H9 (cell line): ENCODE data around the gene BPIFB6. TPM values are rescaled to one million over a fixed set of nuclear protein-coding genes. Genes with fewer than 3 reads are reported as not detected.

Experiments used
- DNase-seq: peaks from one replicate; pipeline ENCODE4 v3.0.0-alpha.2; 2017
- H2AFZ ChIP-seq: one replicate; pipeline ENCODE4 v1.6.1; 2013; ENCODE audit warnings: mild to moderate bottlenecking, low read length, control low read depth, moderate library complexity
- H2AK5ac ChIP-seq: 2 replicates; pipeline ENCODE4 v1.6.1; 2013; ENCODE audit warnings: low read length, control low read depth, mixed read lengths; ENCODE audit not compliant: insufficient read length
- H2BK120ac ChIP-seq: one replicate; pipeline ENCODE4 v1.6.1; 2013; ENCODE audit warnings: low read depth, mild to moderate bottlenecking, low read length, control low read depth, inconsistent platforms; ENCODE audit not compliant: poor library complexity, severe bottlenecking
- H2BK12ac ChIP-seq: 2 replicates; pipeline ENCODE4 v1.6.1; 2013; ENCODE audit warnings: low read length, control low read depth, mixed read lengths, low read depth; ENCODE audit not compliant: insufficient read length
- H2BK15ac ChIP-seq: 2 replicates; pipeline ENCODE4 v1.6.1; 2013; ENCODE audit warnings: low read depth, low read length, control low read depth
- H2BK20ac ChIP-seq: one replicate; pipeline ENCODE4 v1.6.1; 2013; ENCODE audit warnings: low read depth, mild to moderate bottlenecking, low read length, control low read depth, inconsistent platforms; ENCODE audit not compliant: poor library complexity, severe bottlenecking
- H2BK5ac ChIP-seq: 2 replicates; pipeline ENCODE4 v1.6.1; 2013; ENCODE audit warnings: low read length, control low read depth, mixed read lengths; ENCODE audit not compliant: insufficient read length
- H3K14ac ChIP-seq: 2 replicates; pipeline ENCODE4 v1.6.1; 2013; ENCODE audit warnings: low read length, control low read depth; ENCODE audit not compliant: insufficient read depth
- H3K18ac ChIP-seq: 2 replicates; pipeline ENCODE4 v1.6.1; 2013; ENCODE audit warnings: low read depth, mild to moderate bottlenecking, mixed read lengths, low read length, control low read depth; ENCODE audit not compliant: insufficient read length
- H3K23ac ChIP-seq: 2 replicates; pipeline ENCODE4 v1.6.1; 2013; ENCODE audit warnings: low read length, control low read depth, mixed read lengths, low read depth; ENCODE audit not compliant: insufficient read length
- H3K23me2 ChIP-seq: 2 replicates; pipeline ENCODE4 v1.6.1; 2013; ENCODE audit warnings: low read depth, mild to moderate bottlenecking, mixed read lengths, low read length, control low read depth; ENCODE audit not compliant: insufficient read length, poor library complexity, severe bottlenecking
- H3K27ac ChIP-seq: 2 replicates; pipeline ENCODE4 v1.5.1; 2013; ENCODE audit warnings: low read length, control low read depth, mixed read lengths, low read depth; ENCODE audit not compliant: insufficient read length
- H3K27me3 ChIP-seq: 2 replicates; pipeline ENCODE4 v1.6.1; 2013; ENCODE audit warnings: low read length, control low read depth, inconsistent platforms; ENCODE audit not compliant: insufficient read depth
- H3K4ac ChIP-seq: 2 replicates; pipeline ENCODE4 v1.6.1; 2013; ENCODE audit warnings: low read depth, mild to moderate bottlenecking, control low read depth, inconsistent platforms, low read length, moderate library complexity
- H3K4me1 ChIP-seq: 2 replicates; pipeline ENCODE4 v1.6.1; 2013; ENCODE audit warnings: low read length, control low read depth, inconsistent platforms; ENCODE audit not compliant: insufficient read depth
- H3K4me2 ChIP-seq: 2 replicates; pipeline ENCODE4 v1.6.1; 2013; ENCODE audit warnings: low read length, control low read depth, mixed read lengths; ENCODE audit not compliant: insufficient read length, insufficient read depth
- H3K56ac ChIP-seq: 2 replicates; pipeline ENCODE4 v1.6.1; 2013; ENCODE audit warnings: low read depth, mild to moderate bottlenecking, mixed read lengths, low read length, control low read depth; ENCODE audit not compliant: insufficient read length
- H3K79me1 ChIP-seq: 2 replicates; pipeline ENCODE4 v1.6.1; 2013; ENCODE audit warnings: low read depth, mild to moderate bottlenecking, moderate library complexity, low read length, control low read depth, inconsistent platforms; ENCODE audit not compliant: insufficient read depth, poor library complexity, severe bottlenecking
- H3K79me2 ChIP-seq: 2 replicates; pipeline ENCODE4 v1.6.1; 2013; ENCODE audit warnings: low read length, control low read depth, inconsistent platforms; ENCODE audit not compliant: insufficient read depth
- H3K9ac ChIP-seq: 2 replicates; pipeline ENCODE4 v1.6.1; 2013; ENCODE audit warnings: low read length, control low read depth, mixed read lengths; ENCODE audit not compliant: insufficient read length; ENCODE audit errors: extremely low read depth
- H3K9me3 ChIP-seq: one replicate; pipeline ENCODE4 v1.6.1; 2013; ENCODE audit warnings: low read depth, low read length, inconsistent platforms; ENCODE audit not compliant: control insufficient read depth
- H3T11ph ChIP-seq: one replicate; pipeline ENCODE4 v1.6.1; 2013; ENCODE audit warnings: mild to moderate bottlenecking, low read length, control low read depth, inconsistent platforms
- H4K20me1 ChIP-seq: one replicate; pipeline ENCODE4 v1.6.1; 2013; ENCODE audit not compliant: control insufficient read depth, insufficient read length, insufficient read depth
- H4K5ac ChIP-seq: 2 replicates; pipeline ENCODE4 v1.6.1; 2013; ENCODE audit warnings: low read depth, mild to moderate bottlenecking, mixed read lengths, low read length, control low read depth; ENCODE audit not compliant: insufficient read length
- H4K8ac ChIP-seq: replicated peaks from 2 replicates; pipeline ENCODE4 v1.6.1; 2013; ENCODE audit warnings: low read length, control low read depth, mixed read lengths, low read depth; ENCODE audit not compliant: insufficient read length
- H4K91ac ChIP-seq: 2 replicates; pipeline ENCODE4 v1.6.1; 2013; ENCODE audit warnings: low read depth, mild to moderate bottlenecking, moderate library complexity, mixed read lengths, low read length, control low read depth; ENCODE audit not compliant: insufficient read length
- H3K27ac Mint-ChIP-seq, 3 experiments: 2 replicates in 2 of 3; 3 replicates in 1 of 3; pipeline ENCODE4 v1.8.0; 2020 to 2021; ENCODE audit warnings: mixed read lengths in 3 of 3, mild to moderate bottlenecking in 1 of 3, moderate library complexity in 1 of 3
- H3K27me3 Mint-ChIP-seq: 2 replicates; pipeline ENCODE4 v1.8.0; 2021; ENCODE audit warnings: low read depth, mild to moderate bottlenecking, moderate library complexity, mixed read lengths
- H3K36me3 Mint-ChIP-seq, 3 experiments: 2 replicates in 2 of 3; 3 replicates in 1 of 3; pipeline ENCODE4 v1.8.0; 2020 to 2021; ENCODE audit warnings: low read depth in 3 of 3, mixed read lengths in 3 of 3; ENCODE audit not compliant: insufficient read depth in 1 of 3
- H3K4me1 Mint-ChIP-seq, 2 experiments: 2 replicates each; pipeline ENCODE4 v1.8.0; 2020; ENCODE audit warnings: mixed read lengths in 2 of 2
- H3K4me3 Mint-ChIP-seq, 2 experiments: 2 replicates in 1 of 2; 3 replicates in 1 of 2; pipeline ENCODE4 v1.8.0; 2020 to 2021; ENCODE audit warnings: mild to moderate bottlenecking in 2 of 2, mixed read lengths in 2 of 2, moderate library complexity in 1 of 2
- H3K9me3 Mint-ChIP-seq, 2 experiments: 2 replicates in 1 of 2; 3 replicates in 1 of 2; pipeline ENCODE4 v1.8.0; 2020; ENCODE audit warnings: mild to moderate bottlenecking in 2 of 2, mixed read lengths in 2 of 2, moderate library complexity in 1 of 2
- CTCF ChIP-seq: fragments of 200-600 bp; sonication (generic); conservative IDR thresholded peaks from 3 replicates; pipeline ENCODE4 v1.8.0; 2021; ENCODE audit warnings: antibody characterized with exemption, mild to moderate bottlenecking
- WGBS: extraction: QIAGEN DNeasy Blood & Tissue Kit; methylation state at CpG from one replicate; pipeline ENCODE4 v1.1.7; 2013; ENCODE audit warnings: missing lambda C conversion rate, low lambda C conversion rate, mixed read lengths; ENCODE audit not compliant: insufficient read length; ENCODE audit errors: extremely low coverage; 5-methylcytosine and 5-hydroxymethylcytosine counted together
- total RNA-seq: library from RNA; stranded (reverse); gene quantifications from 2 replicates; pipeline ENCODE4 v1.2.1, GENCODE V29; 2021

The BPIFB6 gene
- total RNA-seq, 1 experiment from 2014 or later, result not detected

GRCh38 chr20:32989507-32990283 lies 41.8 kb upstream of the BPIFB6 start:
- H2AFZ ChIP-seq, result no peak overlapping the region
- WGBS, result no CpG with 5 or more reads among the region's 14 CpGs

More at GRCh38 chr20:32989507-32990283, 41.8 kb upstream of the BPIFB6 start:
- TF ChIP-seq CTCF, result no peak
- no peak overlapping the region for H4K8ac ChIP-seq
- H3K27ac Mint-ChIP-seq, result no peak overlapping the region
- H4K20me1 ChIP-seq, result no peaks in the 10 kb centered on the region
- H3K27me3 Mint-ChIP-seq, result peaks cover 4% of the 10 kb centered on the region
- no peaks in the 10 kb centered on the region for H3K4me1 Mint-ChIP-seq
- no peak overlapping the region for H2BK12ac ChIP-seq
- no peak overlapping the region for H3T11ph ChIP-seq
- H4K5ac ChIP-seq, result no peak overlapping the region
- no peaks in the 10 kb centered on the region for H3K9me3 Mint-ChIP-seq
- H3K9me3 ChIP-seq, result no peaks in the 10 kb centered on the region
- no peaks in the 10 kb centered on the region for H3K36me3 Mint-ChIP-seq
- no peak overlapping the region for H3K4me2 ChIP-seq
- no peak overlapping the region for H3K4me3 Mint-ChIP-seq
- no peaks in the 10 kb centered on the region for H3K27me3 ChIP-seq
- no peak overlapping the region for H2BK20ac ChIP-seq
- no peak overlapping the region for H3K18ac ChIP-seq
- H3K23ac ChIP-seq, result no peak overlapping the region
- H3K79me1 ChIP-seq, result no peaks in the 10 kb centered on the region
- H3K4ac ChIP-seq, result no peak overlapping the region
- no peak overlapping the region for H2BK120ac ChIP-seq
- H3K79me2 ChIP-seq, result no peaks in the 10 kb centered on the region
- no peaks in the 10 kb centered on the region for H3K23me2 ChIP-seq
- no peak overlapping the region for H2AK5ac ChIP-seq
- no peak overlapping the region for H4K91ac ChIP-seq
- no peak overlapping the region for H3K9ac ChIP-seq
- H3K27ac ChIP-seq, result no peak overlapping the region
- H2BK15ac ChIP-seq, result no peak overlapping the region
- H3K4me1 ChIP-seq, result no peaks in the 10 kb centered on the region
- H3K56ac ChIP-seq, result no peak overlapping the region
- no peak for DNase-seq
- no peak overlapping the region for H3K14ac ChIP-seq
- no peak overlapping the region for H2BK5ac ChIP-seq
